Activated CD8-positive, alpha-beta memory T cell treated with anti-CD3 and anti-CD28 coated beads for 4 hours (primary cell): ENCODE measurements around the gene HEPHL1.
"Not testable (repeated sequence)": the region's sequence is repeated elsewhere in the genome, so short reads cannot be mapped to it uniquely, and the experiment has no call there.

Source experiments
- DNase-seq, 2 donors: peaks; one replicate each; pipeline ENCODE4 v3.0.0-alpha.2; 2020; ENCODE audit warnings: low read depth in 2 of 2

The HEPHL1 gene

GRCh38 chr11:94150056-94150455, 128.9 kb downstream of the HEPHL1 start:
- DNase-seq, result no peak

GRCh38 chr11:94150704-94151685, 129.8 kb downstream of the HEPHL1 start:
- no peak for DNase-seq

- DNase-seq, result no peak
Observed at GRCh38 chr11:94151903-94152677, 130.9 kb downstream of the HEPHL1 start.

DNA sequence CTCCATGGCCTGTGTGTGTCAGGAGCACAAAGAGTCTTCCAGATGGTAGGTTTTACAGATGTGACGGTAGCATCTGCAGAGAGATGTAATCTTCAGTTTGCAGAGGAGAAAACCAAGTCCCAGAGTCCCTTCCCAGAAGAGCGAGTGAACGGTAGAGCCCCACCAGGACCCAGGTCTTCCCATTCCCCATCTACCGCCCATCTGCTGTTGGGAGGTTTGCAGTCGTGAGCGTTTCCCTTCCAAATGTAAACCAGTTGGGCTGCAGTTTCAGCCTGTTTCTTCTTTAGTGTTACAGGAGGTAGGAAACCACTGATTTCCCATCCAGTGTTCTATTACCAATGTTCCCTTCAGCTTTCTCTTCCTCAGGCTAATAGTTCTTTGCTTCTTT, 131.5 kb downstream of the HEPHL1 start:
- DNase-seq, result no peak

- no peak for DNase-seq
Observed at GRCh38 chr11:94153320-94153719, 132.2 kb downstream of the HEPHL1 start.

- no peak for DNase-seq
Observed at GRCh38 chr11:94154095-94154856, 133.1 kb downstream of the HEPHL1 start.

DNA sequence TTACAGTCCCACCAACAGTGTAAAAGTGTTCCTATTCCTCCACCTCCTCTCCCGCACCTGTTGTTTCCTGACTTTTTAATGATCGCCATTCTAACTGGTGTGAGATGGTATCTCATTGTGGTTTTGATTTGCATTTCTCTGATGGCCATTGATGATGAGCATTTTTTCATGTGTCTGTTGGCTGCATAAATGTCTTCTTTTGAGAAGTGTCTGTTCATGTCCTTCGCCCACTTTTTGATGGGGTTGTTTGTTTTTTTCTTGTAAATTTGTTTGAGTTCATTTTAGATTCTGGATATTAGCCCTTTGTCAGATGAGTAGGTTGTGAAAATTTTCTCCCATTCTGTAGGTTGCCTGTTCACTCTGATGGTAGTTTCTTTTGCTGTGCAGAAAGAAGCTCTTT, 136.2 kb downstream of the HEPHL1 start:
- not testable (repeated sequence) for DNase-seq
